ENCODE results near the gene STK38L. TPM values are rescaled to one million over a fixed set of nuclear protein-coding genes. Genes with fewer than 3 reads are reported as not detected.
"Not testable (repeated sequence)": the region's sequence is repeated elsewhere in the genome, so short reads cannot be mapped to it uniquely, and the experiment has no call there.

STK38L gene
- total RNA-seq, 1 experiment from 2014 or later, result 25.5 TPM

GRCh38 chr12:27220988-27221345 is 23.1 kb upstream of the STK38L start:
- in situ Hi-C loops (cut with HindIII; ENCODE audit: low pct_unique_long_range_greater_than_20kb, low sequenced_read_pairs), result no loop called here
- DNase-seq (ENCODE audit: low read depth), result no peak

GRCh38 chr12:27221625-27222387 is 22.3 kb upstream of the STK38L start:
- DNase-seq (ENCODE audit: low read depth), result no peak
- in situ Hi-C loops (cut with HindIII; ENCODE audit: low pct_unique_long_range_greater_than_20kb, low sequenced_read_pairs), result no loop called here

- no peak for DNase-seq (ENCODE audit: low read depth)
- in situ Hi-C loops (cut with HindIII; ENCODE audit: low pct_unique_long_range_greater_than_20kb, low sequenced_read_pairs), result no loop called here
Observed at GRCh38 chr12:27226407-27226929, 17.6 kb upstream of the STK38L start.

GRCh38 chr12:27229367-27229766 is 14.7 kb upstream of the STK38L start:
- in situ Hi-C loops (cut with HindIII; ENCODE audit: low pct_unique_long_range_greater_than_20kb, low sequenced_read_pairs), result no loop called here
- DNase-seq (ENCODE audit: low read depth), result no peak

- DNase-seq (ENCODE audit: low read depth); in situ Hi-C loops (cut with HindIII; ENCODE audit: low pct_unique_long_range_greater_than_20kb, low sequenced_read_pairs): not testable (repeated sequence)
Observed at GRCh38 chr12:27231374-27231773, 12.7 kb upstream of the STK38L start.

- in situ Hi-C loops (cut with HindIII; ENCODE audit: low pct_unique_long_range_greater_than_20kb, low sequenced_read_pairs), result no loop called here
- DNase-seq (ENCODE audit: low read depth), result no peak
Observed at GRCh38 chr12:27233814-27234213, 10.3 kb upstream of the STK38L start.

GRCh38 chr12:27236498-27236897 is 7.6 kb upstream of the STK38L start:
- in situ Hi-C loops (cut with HindIII; ENCODE audit: low pct_unique_long_range_greater_than_20kb, low sequenced_read_pairs), result no loop called here
- no peak for DNase-seq (ENCODE audit: low read depth)

GRCh38 chr12:27237790-27238771 is 6.0 kb upstream of the STK38L start:
- DNase-seq (ENCODE audit: low read depth), result no peak

GRCh38 chr12:27243006-27243405 is 1.1 kb upstream of the STK38L start:
- in situ Hi-C loops (cut with HindIII; ENCODE audit: low pct_unique_long_range_greater_than_20kb, low sequenced_read_pairs), result no loop called here
- no peak for DNase-seq (ENCODE audit: low read depth)

More at GRCh38 chr12:27237790-27238771, 6.0 kb upstream of the STK38L start:
- in situ Hi-C loops (cut with HindIII; ENCODE audit: low pct_unique_long_range_greater_than_20kb, low sequenced_read_pairs), result no loop called here

- in situ Hi-C loops (cut with HindIII; ENCODE audit: low pct_unique_long_range_greater_than_20kb, low sequenced_read_pairs), result no loop called here
- no peak for DNase-seq (ENCODE audit: low read depth)
Observed at GRCh38 chr12:27244689-27245488, 803 bp downstream of the STK38L start.

GRCh38 chr12:27246141-27246540 is 2.1 kb downstream of the STK38L start:
- no peak for DNase-seq (ENCODE audit: low read depth)
- in situ Hi-C loops (cut with HindIII; ENCODE audit: low pct_unique_long_range_greater_than_20kb, low sequenced_read_pairs), result no loop called here

- DNase-seq (ENCODE audit: low read depth), result no peak
- in situ Hi-C loops (cut with HindIII; ENCODE audit: low pct_unique_long_range_greater_than_20kb, low sequenced_read_pairs), result no loop called here
Observed at GRCh38 chr12:27246774-27247173, 2.7 kb downstream of the STK38L start.

- in situ Hi-C loops (cut with HindIII; ENCODE audit: low pct_unique_long_range_greater_than_20kb, low sequenced_read_pairs), result no loop called here
- DNase-seq (ENCODE audit: low read depth), result no peak
Observed at GRCh38 chr12:27252934-27253333, 8.8 kb downstream of the STK38L start.

GRCh38 chr12:27253347-27253746 is 9.3 kb downstream of the STK38L start:
- in situ Hi-C loops (cut with HindIII; ENCODE audit: low pct_unique_long_range_greater_than_20kb, low sequenced_read_pairs), result no loop called here
- DNase-seq (ENCODE audit: low read depth), result no peak

- in situ Hi-C loops (cut with HindIII; ENCODE audit: low pct_unique_long_range_greater_than_20kb, low sequenced_read_pairs), result no loop called here
Observed at GRCh38 chr12:27255806-27256205, 11.7 kb downstream of the STK38L start.

GRCh38 chr12:27257104-27257843 is 13.2 kb downstream of the STK38L start:
- DNase-seq (ENCODE audit: low read depth), result no peak
- in situ Hi-C loops (cut with HindIII; ENCODE audit: low pct_unique_long_range_greater_than_20kb, low sequenced_read_pairs), result no loop called here

More at GRCh38 chr12:27255806-27256205, 11.7 kb downstream of the STK38L start:
- no peak for DNase-seq (ENCODE audit: low read depth)

GRCh38 chr12:27260746-27261145 is 16.7 kb downstream of the STK38L start:
- in situ Hi-C loops (cut with HindIII; ENCODE audit: low pct_unique_long_range_greater_than_20kb, low sequenced_read_pairs), result no loop called here
- no peak for DNase-seq (ENCODE audit: low read depth)

GRCh38 chr12:27261866-27262265 is 17.8 kb downstream of the STK38L start:
- in situ Hi-C loops (cut with HindIII; ENCODE audit: low pct_unique_long_range_greater_than_20kb, low sequenced_read_pairs), result no loop called here
- DNase-seq (ENCODE audit: low read depth), result no peak

Data from Caki2 (cell line).